Upper lobe of right lung (tissue), 1 donor: ENCODE measurements around the gene HMGB4. TPM values are rescaled to one million over a fixed set of nuclear protein-coding genes. Genes with fewer than 3 reads are reported as not detected.

Experiments
- ATAC-seq: fragments of 200-7000 bp; cut with Tn5 transposase; one replicate; pipeline ENCODE4 v1.9.1; 2020; ENCODE audit warnings: mild to moderate bottlenecking, moderate library complexity
- DNase-seq: peaks from one replicate; pipeline ENCODE4 v3.0.0-alpha.2; 2020
- H3K27ac ChIP-seq: fragments of 200-600 bp; one replicate; pipeline ENCODE4 v1.8.0; 2022
- H3K27me3 ChIP-seq: fragments of 200-600 bp; one replicate; pipeline ENCODE4 v1.8.0; 2022; ENCODE audit warnings: mild to moderate bottlenecking
- H3K36me3 ChIP-seq: fragments of 200-600 bp; one replicate; pipeline ENCODE4 v1.8.0; 2022
- H3K4me1 ChIP-seq: fragments of 200-600 bp; one replicate; pipeline ENCODE4 v1.8.0; 2022
- H3K4me3 ChIP-seq: fragments of 200-600 bp; one replicate; pipeline ENCODE4 v1.8.0; 2022; ENCODE audit warnings: mild to moderate bottlenecking
- H3K9me3 ChIP-seq: fragments of 200-600 bp; one replicate; pipeline ENCODE4 v1.8.0; 2022
- CTCF ChIP-seq: fragments of 200-600 bp; IDR thresholded peaks from one replicate; pipeline ENCODE4 v1.8.0; 2022; ENCODE audit warnings: antibody characterized with exemption
- intact Hi-C: fragments of 100-400 bp; cut with DNase I; formaldehyde crosslinking; loops from one replicate; pipeline ENCODE4 v1.11.0; 2022
- total RNA-seq: library from RNA; stranded (reverse); fragmentation: NEBNext Ultra II Directional; extraction: Animal tissue kit (Norgen Biotek cat#: 25700); gene quantifications from one replicate; pipeline ENCODE4 v1.2.1, GENCODE V29; 2021
- donor health status: DM: no; HTN: yes; CAD: no; lungs with severe emphysema.

HMGB4 gene
- total RNA-seq, 1 donor from 2014 or later, result not detected

- H3K9me3 ChIP-seq, result no peaks in the 10 kb centered on the region
- no peaks in the 10 kb centered on the region for H3K36me3 ChIP-seq
- no peak for TF ChIP-seq CTCF
- no peaks in the 10 kb centered on the region for H3K27me3 ChIP-seq
- intact Hi-C loops, result no loop called here
- H3K4me3 ChIP-seq, result no peak overlapping the region
- no peak overlapping the region for H3K27ac ChIP-seq
- no peak for ATAC-seq
- H3K4me1 ChIP-seq, result no peaks in the 10 kb centered on the region
- no peak for DNase-seq
Observed at GRCh38 chr1:33836911-33837310, 27.0 kb upstream of the HMGB4 start.

- DNase-seq, result no peak
- Histone ChIP-seq H3K27me3 (no peaks in the 10 kb centered on the region), H3K9me3 (no peaks in the 10 kb centered on the region), H3K27ac (no peak overlapping the region), H3K4me1 (no peaks in the 10 kb centered on the region), H3K36me3 (no peaks in the 10 kb centered on the region), H3K4me3 (no peak overlapping the region)
- no peak for ATAC-seq
- intact Hi-C loops, result no loop called here
- TF ChIP-seq CTCF, result no peak
Observed at GRCh38 chr1:33837635-33838034, 26.2 kb upstream of the HMGB4 start.

GRCh38 chr1:33841494-33841893, 22.4 kb upstream of the HMGB4 start:
- no peak for DNase-seq

GRCh38 chr1:33842348-33842747, 21.5 kb upstream of the HMGB4 start:
- no peaks in the 10 kb centered on the region for H3K9me3 ChIP-seq
- TF ChIP-seq CTCF, result no peak
- H3K4me3 ChIP-seq, result no peak overlapping the region
- no peaks in the 10 kb centered on the region for H3K36me3 ChIP-seq
- H3K27ac ChIP-seq, result no peak overlapping the region
- no peaks in the 10 kb centered on the region for H3K4me1 ChIP-seq
- H3K27me3 ChIP-seq, result no peaks in the 10 kb centered on the region
- ATAC-seq, result peak; percentile 12
- DNase-seq, result no peak
- intact Hi-C loops, result no loop called here

More at GRCh38 chr1:33841494-33841893, 22.4 kb upstream of the HMGB4 start:
- intact Hi-C loops, result no loop called here
- no peak for TF ChIP-seq CTCF
- peak; percentile 73 for ATAC-seq
- Histone ChIP-seq H3K27ac (no peak overlapping the region), H3K4me3 (no peak overlapping the region), H3K9me3 (no peaks in the 10 kb centered on the region), H3K4me1 (no peaks in the 10 kb centered on the region), H3K27me3 (no peaks in the 10 kb centered on the region), H3K36me3 (no peaks in the 10 kb centered on the region)

- no peaks in the 10 kb centered on the region for H3K4me1 ChIP-seq
Observed at GRCh38 chr1:33844166-33844565, 19.7 kb upstream of the HMGB4 start.

More at GRCh38 chr1:33844166-33844565, 19.7 kb upstream of the HMGB4 start:
- no peak overlapping the region for H3K4me3 ChIP-seq
- ATAC-seq (no peak), DNase-seq (no peak)
- H3K27me3 ChIP-seq, result no peaks in the 10 kb centered on the region
- H3K27ac ChIP-seq, result no peak overlapping the region
- intact Hi-C loops, result no loop called here
- no peak for TF ChIP-seq CTCF
- no peaks in the 10 kb centered on the region for H3K36me3 ChIP-seq
- no peaks in the 10 kb centered on the region for H3K9me3 ChIP-seq
